ENCODE measurements around the gene NSFL1C. TPM values are rescaled to one million over a fixed set of nuclear protein-coding genes. Genes with fewer than 3 reads are reported as not detected.
"Not testable (repeated sequence)": the region's sequence is repeated elsewhere in the genome, so short reads cannot be mapped to it uniquely, and the experiment has no call there.

The NSFL1C gene
- total and polyA plus RNA-seq, 2 experiments from 2014 or later = 36.0 to 98.8 TPM

DNA sequence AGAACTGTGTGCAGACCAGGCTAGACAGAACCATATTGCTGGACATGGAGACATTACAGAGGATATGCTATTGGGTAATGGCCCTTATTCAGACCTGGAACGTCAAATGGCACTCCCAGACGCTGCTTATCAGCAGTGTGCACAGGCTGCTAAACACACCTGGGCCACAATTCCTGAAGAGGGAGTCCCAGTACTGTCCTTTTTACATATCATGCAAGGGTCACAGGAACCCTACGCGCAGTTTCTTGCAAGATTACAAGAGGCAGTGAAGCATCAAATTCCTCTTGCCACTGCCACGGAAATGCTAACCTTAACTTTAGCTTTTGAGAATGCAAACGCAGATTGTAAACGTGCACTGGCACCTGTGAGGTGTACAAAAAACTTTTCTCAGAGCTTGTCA, 68.5 kb downstream of the NSFL1C start:
- TF ChIP-seq CTCF (IDR thresholded peaks at IDR 0.05; ENCODE audit: poor library complexity) = peak; percentile 29
- WGBS (ENCODE audit: low lambda C conversion rate, missing lambda C conversion rate) = 51% methylated on average over 7 of the region's 7 CpGs
- H3K27ac ChIP-seq = peak overlapping the region; percentile 88
- not testable (repeated sequence) for H2AFZ ChIP-seq; H4K20me1 ChIP-seq (ENCODE audit: insufficient read depth, poor library complexity, severe bottlenecking); H3K9me3 ChIP-seq (ENCODE audit: low read depth); H3K79me2 ChIP-seq; H3K36me3 ChIP-seq (replicated peaks; ENCODE audit: insufficient read depth, low read depth); H3K9me2 ChIP-seq (replicated peaks; ENCODE audit: insufficient read depth); H3K4me3 ChIP-seq
- peaks cover 28% of the 10 kb centered on the region for H3K4me1 ChIP-seq (ENCODE audit: insufficient read depth)
- H3K4me2 ChIP-seq = peak overlapping the region; percentile 8
- DNase-seq (ENCODE audit: low spot score) = peak; percentile 63
- H3K27me3 ChIP-seq = peaks cover 14% of the 10 kb centered on the region

- TF ChIP-seq CTCF (IDR thresholded peaks at IDR 0.05; ENCODE audit: poor library complexity) (peak; percentile 6), EZH2 (IDR thresholded peaks at IDR 0.05; ENCODE audit: borderline replicate concordance) (no peak), EZH2phosphoT487 (IDR thresholded peaks at IDR 0.05; ENCODE audit: low read depth, severe bottlenecking, unreplicated experiment) (no peak)
- H3K4me1 ChIP-seq (ENCODE audit: insufficient read depth) = peaks cover 28% of the 10 kb centered on the region
- no peaks in the 10 kb centered on the region for H3K79me2 ChIP-seq
- no peaks in the 10 kb centered on the region for H3K36me3 ChIP-seq (replicated peaks; ENCODE audit: insufficient read depth, low read depth)
- H3K4me3 ChIP-seq = no peak overlapping the region
- H3K27me3 ChIP-seq = peaks cover 14% of the 10 kb centered on the region
- no peaks in the 10 kb centered on the region for H3K9me2 ChIP-seq (replicated peaks; ENCODE audit: insufficient read depth)
- H2AFZ ChIP-seq = no peak overlapping the region
- WGBS (ENCODE audit: low lambda C conversion rate, missing lambda C conversion rate) = 83% methylated on average over 4 of the region's 4 CpGs
- H4K20me1 ChIP-seq (ENCODE audit: insufficient read depth, poor library complexity, severe bottlenecking) = no peaks in the 10 kb centered on the region
- H3K4me2 ChIP-seq = no peak overlapping the region
- no peak for DNase-seq (ENCODE audit: low spot score)
- H3K9me3 ChIP-seq (ENCODE audit: low read depth) = no peaks in the 10 kb centered on the region
- H3K27ac ChIP-seq = peak overlapping the region; percentile 29
Observed at GRCh38 chr20:1397710-1398109, 68.9 kb downstream of the NSFL1C start.

- no peak for DNase-seq (ENCODE audit: low spot score)
- Histone ChIP-seq H3K27ac (no peak overlapping the region), H3K9me2 (replicated peaks; ENCODE audit: insufficient read depth) (no peaks in the 10 kb centered on the region), H4K20me1 (ENCODE audit: insufficient read depth, poor library complexity, severe bottlenecking) (peaks cover 2% of the 10 kb centered on the region), H3K4me3 (no peak overlapping the region), H2AFZ (no peak overlapping the region), H3K9me3 (ENCODE audit: low read depth) (no peaks in the 10 kb centered on the region), H3K27me3 (peaks cover 14% of the 10 kb centered on the region), H3K4me2 (no peak overlapping the region), H3K79me2 (peaks cover 10% of the 10 kb centered on the region), H3K36me3 (replicated peaks; ENCODE audit: insufficient read depth, low read depth) (no peaks in the 10 kb centered on the region), H3K4me1 (ENCODE audit: insufficient read depth) (peaks cover 26% of the 10 kb centered on the region)
- TF ChIP-seq EZH2 (IDR thresholded peaks at IDR 0.05; ENCODE audit: borderline replicate concordance) (no peak), EZH2phosphoT487 (IDR thresholded peaks at IDR 0.05; ENCODE audit: low read depth, severe bottlenecking, unreplicated experiment) (no peak), CTCF (IDR thresholded peaks at IDR 0.05; ENCODE audit: poor library complexity) (no peak)
- 76% methylated on average over 4 of the region's 4 CpGs for WGBS (ENCODE audit: low lambda C conversion rate, missing lambda C conversion rate)
Observed at GRCh38 chr20:1396702-1397101, 69.9 kb downstream of the NSFL1C start.

DNA sequence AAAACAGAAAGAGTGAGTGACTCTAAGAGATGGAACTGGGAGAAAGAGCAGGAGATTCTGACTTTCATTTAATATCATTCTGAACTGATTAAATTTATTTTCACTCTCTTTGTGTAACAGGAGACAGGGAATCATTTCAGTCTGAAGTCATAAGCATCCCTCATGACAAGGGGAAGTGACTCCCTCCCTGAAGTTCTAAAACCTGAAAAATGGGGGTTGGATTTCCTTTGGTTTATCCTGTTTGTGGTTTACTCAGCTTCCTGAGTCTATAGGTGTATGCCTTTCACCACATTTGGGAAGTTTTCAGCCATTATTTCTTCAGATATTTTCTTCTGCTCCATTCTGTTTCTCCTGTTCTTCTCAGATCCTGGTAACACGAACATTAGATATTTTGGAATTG, 70.4 kb downstream of the NSFL1C start:
- WGBS (ENCODE audit: low lambda C conversion rate, missing lambda C conversion rate) = 64% methylated on average over 1 of the region's 1 CpG
- TF ChIP-seq EZH2phosphoT487 (IDR thresholded peaks at IDR 0.05; ENCODE audit: low read depth, severe bottlenecking, unreplicated experiment) (no peak), EZH2 (IDR thresholded peaks at IDR 0.05; ENCODE audit: borderline replicate concordance) (no peak), CTCF (IDR thresholded peaks at IDR 0.05; ENCODE audit: poor library complexity) (no peak)
- Histone ChIP-seq H3K9me2 (replicated peaks; ENCODE audit: insufficient read depth) (no peaks in the 10 kb centered on the region), H3K79me2 (peaks cover 14% of the 10 kb centered on the region), H4K20me1 (ENCODE audit: insufficient read depth, poor library complexity, severe bottlenecking) (peaks cover 7% of the 10 kb centered on the region), H3K4me1 (ENCODE audit: insufficient read depth) (peaks cover 30% of the 10 kb centered on the region), H3K36me3 (replicated peaks; ENCODE audit: insufficient read depth, low read depth) (no peaks in the 10 kb centered on the region), H3K27me3 (peaks cover 14% of the 10 kb centered on the region), H3K4me2 (no peak overlapping the region), H3K27ac (no peak overlapping the region), H2AFZ (no peak overlapping the region), H3K9me3 (ENCODE audit: low read depth) (no peaks in the 10 kb centered on the region), H3K4me3 (no peak overlapping the region)
- no peak for DNase-seq (ENCODE audit: low spot score)

All from hepatocyte (in vitro differentiated cells).